ENCODE results near the gene AGAP3. TPM values are rescaled to one million over a fixed set of nuclear protein-coding genes. Genes with fewer than 3 reads are reported as not detected.
A peak's percentile ranks its signal among the peaks of the same experiment; 100 is the strongest.

The AGAP3 gene
- total and polyA plus RNA-seq, 3 experiments from 2014 or later: 8.0 to 40.7 (median 39.9) TPM

DNA sequence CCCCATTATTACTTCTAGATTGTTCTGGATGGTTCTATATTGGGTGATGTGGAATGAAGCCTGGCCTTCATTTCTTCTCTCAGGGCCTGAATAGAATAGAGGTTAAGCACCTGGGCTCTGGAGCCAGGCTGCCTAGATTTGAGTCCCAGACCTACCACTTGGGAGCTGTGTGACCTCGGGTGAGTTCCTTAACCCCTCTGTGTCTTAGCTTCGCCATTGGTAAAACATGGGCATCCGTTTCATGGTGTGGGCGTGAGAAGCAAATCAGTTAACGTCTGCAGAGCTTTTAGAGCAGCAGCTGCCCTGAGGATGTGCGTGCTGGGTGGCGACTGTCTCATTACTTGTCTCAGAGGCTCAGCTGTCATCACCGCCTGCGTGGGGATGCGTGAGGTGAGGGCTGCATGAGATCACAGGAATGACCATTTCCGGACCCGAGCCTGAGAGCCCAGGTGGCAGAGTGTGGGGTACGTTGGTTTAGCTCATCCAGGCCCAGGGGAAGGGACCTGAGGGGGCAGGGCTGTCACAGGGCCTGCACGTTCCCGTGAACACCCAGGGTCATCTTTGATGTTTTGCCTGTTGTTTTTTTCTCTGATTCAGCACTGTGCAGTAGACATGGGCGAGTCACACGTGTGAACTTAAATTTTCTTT, 9.7 kb downstream of the AGAP3 start:
- Mint-ChIP-seq H3K36me3 (no peaks in the 10 kb centered on the region), H3K27ac (peak overlapping the region in 1 of 8 donors; percentile 43), H3K4me3 (no peak overlapping the region), H3K4me1 (peaks cover 0 to 1% (median 0%) of the 10 kb centered on the region in 3 donors), H3K9me3 (no peaks in the 10 kb centered on the region), H3K27me3 (no peaks in the 10 kb centered on the region)
- H3K27me3 ChIP-seq (ENCODE audit: insufficient read depth, low read length, poor library complexity, severe bottlenecking): no peaks in the 10 kb centered on the region
- H3K36me3 ChIP-seq (ENCODE audit: insufficient read depth, low read length): no peaks in the 10 kb centered on the region
- H3K9me3 ChIP-seq (ENCODE audit: low read length): no peaks in the 10 kb centered on the region
- H3K4me3 ChIP-seq (ENCODE audit: low read length): no peak overlapping the region
- no peak for DNase-seq
- no peak overlapping the region for H3K27ac ChIP-seq (ENCODE audit: low read depth, low read length)
- H3K4me1 ChIP-seq (ENCODE audit: insufficient read depth, low read length): no peaks in the 10 kb centered on the region
- POLR2A ChIA-PET: interaction anchor here (1.3 kb wide), 1 partner anchor 16 kb away, joined by 3 read pairs; the partner anchor contains the start of gene FASTK
- CTCF ChIA-PET: interaction anchor here (0.7 to 1.3 kb wide), 3 partner anchors 15 to 133 kb away, joined by 3 read pairs; no protein-coding TSS in a partner anchor

DNA sequence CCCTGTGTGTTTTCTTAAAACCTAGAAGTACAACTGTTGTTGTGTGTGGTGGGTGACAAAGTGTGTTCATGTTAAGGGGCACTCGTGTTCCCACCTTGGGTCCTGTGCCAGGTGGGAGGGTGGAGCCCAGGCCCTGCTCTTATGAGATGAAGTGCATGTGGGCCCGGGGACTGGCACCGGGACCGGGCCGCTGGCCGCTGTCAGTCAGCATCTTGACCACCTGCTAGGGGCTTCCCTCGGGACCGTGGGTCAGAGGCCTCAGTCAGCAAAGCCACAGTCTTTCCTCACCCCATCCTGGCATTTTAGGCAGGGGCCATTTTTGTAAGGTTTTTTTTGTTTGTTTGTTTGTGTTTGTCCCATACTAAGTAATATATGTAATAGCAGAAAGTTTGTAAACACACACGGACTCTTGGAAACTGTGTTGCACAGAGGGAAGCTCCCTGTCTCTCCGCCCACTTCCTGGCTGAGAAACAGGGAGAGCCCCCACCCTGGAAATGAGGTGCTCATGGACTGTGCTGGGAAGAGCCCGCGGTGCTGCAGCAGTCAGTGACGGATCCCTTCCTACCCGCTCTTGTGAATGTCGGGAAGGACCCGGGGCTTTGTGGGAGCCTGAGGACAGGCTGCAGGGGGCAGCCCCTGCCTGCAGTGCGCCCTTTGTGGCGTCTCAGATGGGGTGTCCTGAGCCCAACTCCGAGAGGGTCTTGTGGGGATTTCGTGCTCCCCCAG, 13.4 kb downstream of the AGAP3 start:
- H3K4me3 Mint-ChIP-seq: no peak overlapping the region
- CTCF ChIA-PET: interaction anchor here (1.5 kb wide), 1 partner anchor 12 kb away, joined by 3 read pairs; no protein-coding TSS in a partner anchor
- Histone ChIP-seq H3K4me3 (ENCODE audit: low read length) (no peak overlapping the region), H3K36me3 (ENCODE audit: insufficient read depth, low read length) (no peaks in the 10 kb centered on the region), H3K9me3 (ENCODE audit: low read length) (no peaks in the 10 kb centered on the region), H3K27ac (ENCODE audit: low read depth, low read length) (no peak overlapping the region), H3K4me1 (ENCODE audit: insufficient read depth, low read length) (no peaks in the 10 kb centered on the region), H3K27me3 (ENCODE audit: insufficient read depth, low read length, poor library complexity, severe bottlenecking) (no peaks in the 10 kb centered on the region)
- no peak overlapping the region for H3K27ac Mint-ChIP-seq
- peak in 1 of 5 donors; percentile 43 for DNase-seq
- no peaks in the 10 kb centered on the region for H3K27me3 Mint-ChIP-seq
- no peaks in the 10 kb centered on the region for H3K4me1 Mint-ChIP-seq
- no peaks in the 10 kb centered on the region for H3K9me3 Mint-ChIP-seq
- POLR2A ChIA-PET: no interaction called here
- peaks cover 0 to 4% (median 0%) of the 10 kb centered on the region in 3 donors for H3K36me3 Mint-ChIP-seq

GRCh38 chr7:151100921-151101320, 14.6 kb downstream of the AGAP3 start:
- no peaks in the 10 kb centered on the region for H3K27me3 ChIP-seq (ENCODE audit: insufficient read depth, low read length, poor library complexity, severe bottlenecking)
- Mint-ChIP-seq H3K9me3 (no peaks in the 10 kb centered on the region), H3K4me1 (no peaks in the 10 kb centered on the region), H3K36me3 (peaks cover 0 to 4% (median 0%) of the 10 kb centered on the region in 3 donors), H3K27ac (no peak overlapping the region), H3K4me3 (no peak overlapping the region), H3K27me3 (no peaks in the 10 kb centered on the region)
- ChIA-PET CTCF (interaction anchor here (1.5 kb wide), 1 partner anchor 14 kb away, joined by 3 read pairs; no protein-coding TSS in a partner anchor), POLR2A (no interaction called here)
- peak in 1 of 5 donors; percentile 42 for DNase-seq
- H3K36me3 ChIP-seq (ENCODE audit: insufficient read depth, low read length): no peaks in the 10 kb centered on the region
- no peaks in the 10 kb centered on the region for H3K9me3 ChIP-seq (ENCODE audit: low read length)
- H3K4me1 ChIP-seq (ENCODE audit: insufficient read depth, low read length): no peaks in the 10 kb centered on the region
- no peak overlapping the region for H3K4me3 ChIP-seq (ENCODE audit: low read length)
- no peak overlapping the region for H3K27ac ChIP-seq (ENCODE audit: low read depth, low read length)

- ChIA-PET CTCF (interaction anchor here (1.4 kb wide), 1 partner anchor 9 kb away, joined by 5 read pairs; no protein-coding TSS in a partner anchor), POLR2A (no interaction called here)
- H3K27ac ChIP-seq (ENCODE audit: low read depth, low read length): no peak overlapping the region
- no peaks in the 10 kb centered on the region for H3K4me1 Mint-ChIP-seq
- no peak overlapping the region for H3K27ac Mint-ChIP-seq
- H3K27me3 ChIP-seq (ENCODE audit: insufficient read depth, low read length, poor library complexity, severe bottlenecking): no peaks in the 10 kb centered on the region
- H3K4me3 ChIP-seq (ENCODE audit: low read length): no peak overlapping the region
- peaks cover 0 to 4% (median 0%) of the 10 kb centered on the region in 3 donors for H3K36me3 Mint-ChIP-seq
- no peaks in the 10 kb centered on the region for H3K36me3 ChIP-seq (ENCODE audit: insufficient read depth, low read length)
- no peaks in the 10 kb centered on the region for H3K4me1 ChIP-seq (ENCODE audit: insufficient read depth, low read length)
- H3K9me3 Mint-ChIP-seq: no peaks in the 10 kb centered on the region
- no peak for DNase-seq
- no peaks in the 10 kb centered on the region for H3K9me3 ChIP-seq (ENCODE audit: low read length)
- no peak overlapping the region for H3K4me3 Mint-ChIP-seq
- H3K27me3 Mint-ChIP-seq: no peaks in the 10 kb centered on the region
These were observed 15.5 kb downstream of the AGAP3 start for GRCh38 chr7:151101621-151102396.

DNA sequence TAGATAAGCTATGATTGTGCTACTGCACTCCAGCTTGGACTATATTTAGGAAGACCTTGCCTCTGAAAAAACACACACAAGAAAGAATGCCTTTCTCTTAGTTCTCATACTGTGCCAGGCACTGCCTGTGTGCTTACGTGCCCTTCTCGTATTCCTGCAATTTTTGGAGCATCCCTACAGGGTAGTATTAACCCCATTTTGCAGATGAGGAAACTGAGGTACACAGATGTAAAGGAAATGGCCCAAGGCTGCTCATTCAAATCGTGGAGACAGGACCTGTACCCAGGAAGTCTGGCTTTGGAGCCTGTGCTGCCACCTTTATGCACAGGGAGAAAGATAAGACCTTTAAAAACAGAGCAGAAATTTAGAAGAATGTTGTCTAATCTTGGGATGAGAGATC, 16.7 kb downstream of the AGAP3 start:
- Mint-ChIP-seq H3K4me3 (no peak overlapping the region), H3K9me3 (no peaks in the 10 kb centered on the region), H3K27me3 (no peaks in the 10 kb centered on the region), H3K27ac (no peak overlapping the region), H3K4me1 (no peaks in the 10 kb centered on the region), H3K36me3 (peaks cover 0 to 4% (median 0%) of the 10 kb centered on the region in 3 donors)
- no peak for DNase-seq
- no peaks in the 10 kb centered on the region for H3K27me3 ChIP-seq (ENCODE audit: insufficient read depth, low read length, poor library complexity, severe bottlenecking)
- H3K4me1 ChIP-seq (ENCODE audit: insufficient read depth, low read length): no peaks in the 10 kb centered on the region
- H3K36me3 ChIP-seq (ENCODE audit: insufficient read depth, low read length): no peaks in the 10 kb centered on the region
- no peak overlapping the region for H3K4me3 ChIP-seq (ENCODE audit: low read length)
- H3K27ac ChIP-seq (ENCODE audit: low read depth, low read length): no peak overlapping the region
- ChIA-PET CTCF (interaction anchor here (1.2 to 1.4 kb wide), 2 partner anchors 8 to 9 kb away, joined by 4 to 5 read pairs; no protein-coding TSS in a partner anchor), POLR2A (no interaction called here)
- H3K9me3 ChIP-seq (ENCODE audit: low read length): no peaks in the 10 kb centered on the region

GRCh38 chr7:151103973-151104372, 17.7 kb downstream of the AGAP3 start:
- Mint-ChIP-seq H3K4me3 (no peak overlapping the region), H3K9me3 (no peaks in the 10 kb centered on the region), H3K27me3 (no peaks in the 10 kb centered on the region), H3K4me1 (no peaks in the 10 kb centered on the region), H3K27ac (no peak overlapping the region), H3K36me3 (peaks cover 0 to 4% (median 0%) of the 10 kb centered on the region in 3 donors)
- Histone ChIP-seq H3K4me3 (ENCODE audit: low read length) (no peak overlapping the region), H3K27ac (ENCODE audit: low read depth, low read length) (no peak overlapping the region), H3K36me3 (ENCODE audit: insufficient read depth, low read length) (no peaks in the 10 kb centered on the region), H3K27me3 (ENCODE audit: insufficient read depth, low read length, poor library complexity, severe bottlenecking) (no peaks in the 10 kb centered on the region), H3K9me3 (ENCODE audit: low read length) (no peaks in the 10 kb centered on the region), H3K4me1 (ENCODE audit: insufficient read depth, low read length) (no peaks in the 10 kb centered on the region)
- ChIA-PET CTCF (no interaction called here), POLR2A (interaction anchor here (0.6 kb wide), 1 partner anchor 76 kb away, joined by 3 read pairs; the partner anchor contains the start of gene ABCB8)
- no peak for DNase-seq

GRCh38 chr7:151104411-151105235, 18.3 kb downstream of the AGAP3 start:
- no peak overlapping the region for H3K4me3 ChIP-seq (ENCODE audit: low read length)
- ChIA-PET CTCF (interaction anchor here (1.2 kb wide), 1 partner anchor 19 kb away, joined by 5 read pairs; no protein-coding TSS in a partner anchor), POLR2A (interaction anchor here (0.6 kb wide), 2 partner anchors 76 to 364 kb away, joined by 3 read pairs; partner anchors contain the start of gene ABCB8)
- H3K4me1 Mint-ChIP-seq: no peaks in the 10 kb centered on the region
- H3K4me3 Mint-ChIP-seq: no peak overlapping the region
- H3K36me3 Mint-ChIP-seq: peaks cover 0 to 4% (median 0%) of the 10 kb centered on the region in 3 donors
- no peaks in the 10 kb centered on the region for H3K9me3 Mint-ChIP-seq
- no peak overlapping the region for H3K27ac ChIP-seq (ENCODE audit: low read depth, low read length)
- H3K27me3 ChIP-seq (ENCODE audit: insufficient read depth, low read length, poor library complexity, severe bottlenecking): no peaks in the 10 kb centered on the region
- no peaks in the 10 kb centered on the region for H3K4me1 ChIP-seq (ENCODE audit: insufficient read depth, low read length)
- H3K9me3 ChIP-seq (ENCODE audit: low read length): no peaks in the 10 kb centered on the region
- no peak for DNase-seq
- H3K27me3 Mint-ChIP-seq: no peaks in the 10 kb centered on the region
- H3K36me3 ChIP-seq (ENCODE audit: insufficient read depth, low read length): no peaks in the 10 kb centered on the region
- no peak overlapping the region for H3K27ac Mint-ChIP-seq
